Measurements from ENCODE around the gene FRMD8.

FRMD8 gene

GRCh38 chr11:65425971-65426838 lies 39.8 kb downstream of the FRMD8 start:
- peak; percentile 63 for DNase-seq

GRCh38 chr11:65426839-65427690 lies 40.6 kb downstream of the FRMD8 start:
- peak; percentile 40 for DNase-seq

- DNase-seq: peak; percentile 51
Observed at GRCh38 chr11:65427691-65428577, 41.5 kb downstream of the FRMD8 start.

DNA sequence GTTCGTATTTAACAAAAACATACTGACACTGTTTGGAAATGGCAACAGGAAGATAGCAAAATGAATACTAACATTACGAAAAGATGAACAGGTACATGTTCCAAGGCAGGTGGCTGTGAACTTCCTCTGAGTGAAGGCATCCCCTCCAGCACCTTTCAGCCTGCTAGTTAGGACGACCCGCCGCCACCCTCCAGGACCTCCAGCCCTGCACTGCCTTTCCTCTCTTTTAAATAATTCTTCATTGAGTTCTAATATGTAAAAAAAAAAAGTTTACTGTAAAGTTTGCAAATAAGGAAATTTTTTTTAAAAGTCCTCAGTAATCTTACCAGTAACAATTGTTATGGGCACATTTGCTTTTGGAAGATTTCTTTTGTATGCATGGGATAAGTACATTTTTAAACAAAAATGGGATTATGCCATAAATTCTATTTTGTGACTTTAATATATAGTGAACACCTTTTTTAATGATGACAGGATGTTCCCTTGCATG lies 42.2 kb downstream of the FRMD8 start:
- no peak for DNase-seq

- peak; percentile 52 for DNase-seq
Observed at GRCh38 chr11:65429068-65429681, 42.7 kb downstream of the FRMD8 start.

DNA sequence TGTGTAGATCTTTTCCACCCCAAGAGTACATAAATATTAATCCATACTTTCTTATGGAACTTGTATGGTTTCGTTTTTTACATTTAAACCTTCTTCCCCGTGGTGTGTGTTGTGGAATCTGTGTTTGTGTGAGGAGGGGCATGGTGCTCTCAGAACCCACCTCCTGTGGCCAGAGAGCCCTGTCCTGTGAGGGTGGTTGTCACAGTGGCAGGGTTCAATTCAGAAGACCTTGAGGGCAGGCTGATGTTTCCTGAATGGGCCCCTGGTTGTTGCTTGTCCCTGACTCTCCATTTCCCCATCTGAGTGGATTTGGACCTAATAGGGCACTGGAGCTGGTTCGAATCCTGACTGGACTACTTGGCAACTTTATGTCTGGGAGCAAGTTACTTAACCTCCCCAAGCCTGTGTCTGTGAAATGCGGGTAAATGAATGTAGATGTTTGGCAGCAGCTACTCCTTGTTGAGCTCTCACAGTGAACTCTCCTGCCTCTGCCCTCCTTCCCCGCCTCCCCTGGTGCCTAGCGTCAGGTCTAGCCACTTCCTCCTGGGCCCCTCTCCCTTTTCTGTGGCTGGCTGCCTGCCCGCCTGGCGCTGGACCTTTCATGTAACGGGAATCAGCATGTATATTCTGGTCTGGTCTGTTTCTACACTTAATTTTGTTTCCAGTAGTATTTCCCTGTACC lies 43.4 kb downstream of the FRMD8 start:
- peak; percentile 70 for DNase-seq

DNA sequence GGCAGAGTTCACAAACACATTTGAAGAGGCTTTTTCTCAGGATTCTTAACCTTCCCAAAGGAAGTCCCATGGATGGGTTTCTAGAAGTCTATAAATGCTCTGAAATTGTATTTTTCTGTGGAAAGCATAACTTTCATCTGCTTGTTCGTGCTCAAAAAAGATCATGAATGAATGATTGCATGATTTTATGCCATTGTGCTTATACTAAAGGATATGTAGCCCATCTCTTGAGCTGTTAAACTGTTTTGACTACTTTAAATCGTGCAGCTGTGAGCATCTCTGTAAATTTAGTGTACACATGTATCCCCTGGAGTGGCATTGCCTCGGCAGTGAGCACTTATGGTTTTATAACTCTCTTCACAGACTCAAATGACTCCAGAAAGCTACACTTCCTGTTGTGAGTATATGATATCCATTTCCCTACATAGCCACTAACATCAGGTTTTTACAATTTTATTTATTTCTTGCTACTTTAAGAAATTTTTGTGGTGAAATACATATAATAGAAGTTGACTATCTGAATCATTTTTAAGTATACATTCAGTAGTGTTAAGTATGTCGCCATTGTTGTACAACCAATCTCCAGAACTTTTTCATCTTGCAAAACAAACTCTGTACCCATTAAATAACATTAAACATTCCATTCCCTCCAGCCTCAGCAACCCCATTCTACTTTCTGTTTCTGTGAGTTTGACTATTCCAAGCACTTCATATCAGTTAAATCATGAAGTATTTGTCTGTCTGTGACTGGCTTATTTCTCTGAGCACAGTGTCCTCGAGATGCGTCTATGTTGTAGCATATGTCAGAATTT lies 44.2 kb downstream of the FRMD8 start:
- no peak for DNase-seq

DNA sequence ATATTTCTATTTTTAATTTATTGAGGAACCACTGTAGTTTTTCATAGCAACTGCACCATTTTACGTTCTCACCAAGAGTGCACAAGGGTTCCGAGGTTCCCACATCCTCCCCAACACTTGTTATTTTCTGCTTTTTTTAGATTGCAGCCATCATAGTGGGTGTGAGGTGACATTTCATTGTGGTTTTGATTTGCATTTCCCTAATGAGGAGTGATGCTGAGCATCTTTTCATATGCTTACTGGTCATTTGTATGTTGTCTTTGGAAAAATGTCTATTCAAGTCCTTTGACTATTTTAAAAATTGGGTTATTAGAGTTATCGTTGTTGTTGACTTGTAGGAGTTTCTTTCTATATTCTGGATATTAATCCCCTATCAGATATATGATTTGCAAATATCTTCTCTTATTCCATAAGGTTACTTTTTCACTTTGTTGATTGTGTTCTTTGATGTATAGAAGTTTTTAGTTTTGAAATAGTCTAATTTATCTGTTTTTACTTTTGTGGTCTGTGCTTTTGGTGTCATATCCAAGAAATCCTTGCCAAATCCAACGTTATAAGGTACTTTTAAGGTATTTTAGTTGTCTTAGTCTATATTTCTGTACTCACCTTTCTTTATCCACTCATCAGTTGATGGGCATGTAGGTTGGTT lies 45.1 kb downstream of the FRMD8 start:
- no peak for DNase-seq

DNA sequence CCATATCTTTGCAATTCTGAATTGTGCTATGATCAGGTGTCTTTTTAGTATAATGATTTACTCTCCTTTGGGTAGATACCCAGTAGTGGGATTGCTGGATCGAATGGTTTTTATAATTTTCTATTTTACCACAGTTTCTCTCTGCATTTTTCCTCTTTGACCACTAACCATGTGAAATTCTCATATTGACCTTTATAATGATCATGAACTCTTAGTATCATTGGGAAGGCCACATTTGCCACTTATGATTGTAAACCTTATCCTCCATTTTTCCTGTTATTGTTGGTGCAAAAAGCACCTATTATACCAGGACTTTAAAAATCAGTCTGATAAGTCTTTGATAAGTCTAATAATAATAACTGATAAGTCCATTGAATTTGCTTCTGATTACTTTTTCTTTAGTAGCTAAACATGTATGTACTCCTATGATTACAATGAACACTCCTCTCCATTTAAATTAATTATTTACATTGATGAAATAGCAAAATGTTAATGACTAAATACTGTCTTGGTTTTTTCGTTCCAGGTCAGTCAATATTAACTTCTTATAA lies 45.7 kb downstream of the FRMD8 start:
- no peak for DNase-seq

GRCh38 chr11:65432686-65433582 lies 46.5 kb downstream of the FRMD8 start:
- DNase-seq: no peak

DNA sequence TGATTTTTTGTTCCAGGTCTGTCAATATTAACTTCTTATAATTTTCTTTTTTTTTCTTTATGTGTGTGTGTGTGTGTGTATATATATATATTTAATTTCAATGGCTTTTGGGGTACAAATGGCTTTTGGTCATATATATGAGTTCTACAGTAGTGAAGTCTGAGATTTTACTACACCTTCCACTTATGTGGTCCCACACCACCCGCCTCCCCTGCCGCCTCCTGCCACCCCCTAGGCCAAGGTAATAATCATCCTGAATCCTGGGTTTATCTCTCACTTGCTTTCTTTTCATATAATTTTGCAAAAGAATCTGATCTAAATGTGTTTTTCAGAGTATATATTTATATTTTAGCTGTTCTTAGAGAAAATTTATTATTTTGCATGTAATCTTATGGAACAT lies 47.2 kb downstream of the FRMD8 start:
- no peak for DNase-seq

DNA sequence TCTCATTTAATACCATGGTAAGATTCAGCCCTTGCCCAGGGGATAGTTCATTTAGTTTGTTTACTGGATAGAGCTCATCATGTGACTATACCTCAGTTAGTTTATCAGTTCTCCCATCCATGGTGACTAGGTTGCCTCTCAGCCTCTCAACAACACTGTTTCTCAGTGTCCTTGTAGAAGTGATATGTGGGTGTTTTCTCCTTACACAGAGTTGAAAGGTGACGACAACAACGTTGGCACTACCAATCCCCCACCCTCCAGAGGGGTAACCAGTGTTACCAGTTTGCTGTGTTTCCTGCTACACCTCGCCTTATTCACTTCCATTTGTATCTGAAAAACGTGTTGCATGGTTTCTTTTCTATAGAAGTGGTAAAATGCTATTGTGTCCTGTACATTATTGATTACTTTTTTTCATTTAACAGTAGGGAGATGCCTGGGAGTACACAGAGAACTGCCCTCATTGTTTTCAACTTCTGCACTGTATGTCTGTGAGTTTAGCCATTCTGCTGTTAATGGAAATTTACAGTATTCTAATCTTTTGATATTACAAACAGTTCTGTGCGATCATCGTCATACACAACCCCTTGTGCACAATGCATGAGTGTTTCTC lies 47.7 kb downstream of the FRMD8 start:
- no peak for DNase-seq

DNA sequence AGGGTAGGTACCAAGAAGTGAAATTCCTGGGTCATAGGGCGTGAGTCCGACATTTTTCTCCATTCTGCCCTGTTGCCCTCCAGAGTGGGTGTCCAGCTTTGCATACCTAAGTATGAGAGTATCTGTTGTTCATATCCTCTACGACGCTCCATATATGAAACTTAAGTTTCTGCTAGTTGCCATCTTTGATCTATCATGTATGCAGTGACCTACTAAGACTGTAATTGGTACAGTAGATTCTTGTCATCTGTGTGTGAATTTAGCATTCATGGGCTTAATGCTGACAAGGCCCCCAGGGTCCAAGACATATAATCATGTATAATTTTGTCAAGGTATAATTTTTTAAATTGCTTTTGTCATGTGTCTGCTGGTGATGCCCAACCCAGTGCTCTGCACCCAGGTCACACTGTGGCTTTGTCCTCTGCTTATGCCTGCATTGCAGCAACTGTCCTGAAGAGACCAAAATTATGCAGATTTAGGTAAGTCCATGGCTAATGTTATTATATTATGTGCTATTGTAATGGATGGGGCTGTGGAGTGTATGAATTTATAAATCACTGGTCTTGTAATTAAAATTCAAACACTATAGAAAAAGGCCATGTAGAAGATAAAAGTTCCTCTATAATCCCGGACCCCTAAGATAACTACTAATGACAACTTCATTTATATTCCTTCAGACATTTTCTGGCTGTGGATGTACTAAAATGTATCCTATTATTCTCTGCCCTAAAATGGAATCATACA lies 48.4 kb downstream of the FRMD8 start:
- no peak for DNase-seq

DNA sequence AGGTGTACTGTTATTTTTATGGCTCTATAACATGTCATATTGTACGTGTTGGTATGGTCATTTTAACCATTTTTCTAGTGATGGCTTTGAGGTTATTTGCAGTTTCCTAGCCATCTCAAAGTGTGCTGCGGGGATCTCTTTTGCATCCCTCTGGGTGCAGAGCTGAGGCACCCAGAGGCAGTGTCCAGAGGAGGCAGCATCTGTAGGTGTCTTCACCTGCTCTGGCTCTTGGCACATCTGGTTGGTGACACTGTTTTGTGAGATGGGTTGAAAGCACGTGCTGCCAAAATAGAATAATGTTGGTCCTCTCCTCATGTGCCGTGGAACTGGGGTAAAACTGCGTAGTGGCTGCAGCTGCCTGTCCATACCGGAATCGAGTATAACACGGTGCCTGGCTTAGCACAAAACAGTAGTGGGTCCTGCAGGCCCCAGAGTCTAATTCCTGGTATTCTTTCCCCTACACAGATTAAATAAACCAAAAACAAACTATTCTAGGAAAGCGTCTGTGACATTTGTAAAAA lies 49.0 kb downstream of the FRMD8 start:
- no peak for DNase-seq

- DNase-seq: no peak
Observed at GRCh38 chr11:65435981-65436411, 49.6 kb downstream of the FRMD8 start.

- DNase-seq: no peak
Observed at GRCh38 chr11:65436412-65437032, 50.1 kb downstream of the FRMD8 start.
